Fibroblast of skin of left biceps (primary cell): Measurements from ENCODE around the gene MXRA7.
"Not testable (repeated sequence)": the region's sequence is repeated elsewhere in the genome, so short reads cannot be mapped to it uniquely, and the experiment has no call there.

Source experiments
- DNase-seq, 2 experiments: peaks; one replicate each; pipeline ENCODE4 v3.0.0-alpha.2; 2013; ENCODE audit warnings: low read depth in 2 of 2

MXRA7 gene

GRCh38 chr17:76644995-76645394, 65.8 kb downstream of the MXRA7 start:
- DNase-seq = no peak

GRCh38 chr17:76643553-76644148, 67.1 kb downstream of the MXRA7 start, which contains the start of gene ST6GALNAC1:
TSS of gene ST6GALNAC1 (minus strand) at chr17:76643757. CDS start at chr17:76643638, 119 bp downstream.
- DNase-seq = no peak

GRCh38 chr17:76642994-76643393, 67.8 kb downstream of the MXRA7 start:
- DNase-seq = no peak

- DNase-seq = no peak
These were observed 68.7 kb downstream of the MXRA7 start for GRCh38 chr17:76642032-76642561.

GRCh38 chr17:76641501-76641900, 69.3 kb downstream of the MXRA7 start:
- no peak for DNase-seq

- no peak for DNase-seq
These were observed 70.0 kb downstream of the MXRA7 start for GRCh38 chr17:76640550-76641380.

GRCh38 chr17:76638263-76638662, 72.5 kb downstream of the MXRA7 start:
- DNase-seq = no peak

- DNase-seq = not testable (repeated sequence)
These were observed 74.1 kb downstream of the MXRA7 start for GRCh38 chr17:76636486-76637206.

- no peak for DNase-seq
These were observed 75.0 kb downstream of the MXRA7 start for GRCh38 chr17:76635659-76636360.

- DNase-seq = no peak
These were observed 75.7 kb downstream of the MXRA7 start for GRCh38 chr17:76635039-76635438.

- no peak for DNase-seq
These were observed 77.0 kb downstream of the MXRA7 start for GRCh38 chr17:76633628-76634328.

GRCh38 chr17:76631821-76632565, 78.8 kb downstream of the MXRA7 start:
- DNase-seq = no peak

- DNase-seq = no peak
These were observed 80.6 kb downstream of the MXRA7 start for GRCh38 chr17:76630151-76630550.
